ENCODE data around the gene STUB1. TPM values are rescaled to one million over a fixed set of nuclear protein-coding genes. Genes with fewer than 3 reads are reported as not detected.

The STUB1 gene
- total and polyA plus RNA-seq, 2 donors (not counting 1 experiment from before 2014, with no cell fraction given) = 94.3 to 116 TPM

DNA sequence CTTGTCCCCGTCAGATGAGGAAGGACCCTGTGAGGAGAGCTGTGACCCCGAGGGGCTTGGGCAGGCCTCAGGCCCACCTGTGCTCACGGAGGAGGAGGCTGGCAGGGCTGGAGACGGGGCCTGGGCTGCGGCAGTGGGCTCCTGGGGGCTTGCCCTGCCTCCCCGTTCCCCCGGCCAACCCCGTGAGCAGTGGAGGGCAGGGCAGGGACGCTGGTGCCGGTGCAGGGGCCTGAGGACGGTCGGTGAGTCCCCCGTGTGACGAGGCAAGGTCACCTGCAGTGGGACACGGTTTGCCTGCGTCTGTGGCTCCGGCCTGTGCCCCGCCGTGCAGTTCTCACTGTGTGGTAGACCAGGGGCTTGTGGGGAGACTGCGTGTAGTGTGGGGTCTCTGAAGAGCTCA lies 20.6 kb upstream of the STUB1 start:
- Histone ChIP-seq H3K9me3 (ENCODE audit: control extremely low read depth in 1 of 3, control insufficient read depth in 2 of 3, insufficient read depth in 1 of 3, low read length in 2 of 3) (no peaks in the 10 kb centered on the region), H3K27me3 (replicated peaks in 1 of 4; ENCODE audit: control extremely low read depth in 1 of 4, control insufficient read depth in 3 of 4, insufficient read depth in 4 of 4, low read length in 3 of 4) (no peaks in the 10 kb centered on the region), H4K20me1 (ENCODE audit: control insufficient read depth, insufficient read depth, low read length, poor library complexity, severe bottlenecking) (no peaks in the 10 kb centered on the region), H3K79me2 (ENCODE audit: control insufficient read depth, insufficient read depth, low read length) (no peaks in the 10 kb centered on the region), H3K4me2 (replicated peaks; ENCODE audit: low read depth, low read length, poor library complexity, severe bottlenecking) (no peak overlapping the region), H2AFZ (ENCODE audit: insufficient read depth, low read depth, low read length, poor library complexity, severe bottlenecking) (no peak overlapping the region), H3K4me3 (ENCODE audit: control extremely low read depth in 1 of 5, extremely low read depth in 1 of 5, insufficient read depth in 1 of 5, low read depth in 2 of 5, low read length in 4 of 5) (no peak overlapping the region), H3K4me1 (ENCODE audit: control insufficient read depth in 2 of 2, insufficient read depth in 2 of 2, low read length in 2 of 2) (peaks cover 10 to 17% of the 10 kb centered on the region in 2 donors), H3K9ac (ENCODE audit: low read length) (no peak overlapping the region), H3K36me3 (replicated peaks in 1 of 2; ENCODE audit: control extremely low read depth in 1 of 2, control insufficient read depth in 1 of 2, extremely low read depth in 1 of 2, insufficient read depth in 2 of 2, low read length in 1 of 2) (no peaks in the 10 kb centered on the region), H3K27ac (ENCODE audit: low read length in 2 of 2) (no peak overlapping the region)
- no peak for DNase-seq
- TF ChIP-seq, protein P1, sequence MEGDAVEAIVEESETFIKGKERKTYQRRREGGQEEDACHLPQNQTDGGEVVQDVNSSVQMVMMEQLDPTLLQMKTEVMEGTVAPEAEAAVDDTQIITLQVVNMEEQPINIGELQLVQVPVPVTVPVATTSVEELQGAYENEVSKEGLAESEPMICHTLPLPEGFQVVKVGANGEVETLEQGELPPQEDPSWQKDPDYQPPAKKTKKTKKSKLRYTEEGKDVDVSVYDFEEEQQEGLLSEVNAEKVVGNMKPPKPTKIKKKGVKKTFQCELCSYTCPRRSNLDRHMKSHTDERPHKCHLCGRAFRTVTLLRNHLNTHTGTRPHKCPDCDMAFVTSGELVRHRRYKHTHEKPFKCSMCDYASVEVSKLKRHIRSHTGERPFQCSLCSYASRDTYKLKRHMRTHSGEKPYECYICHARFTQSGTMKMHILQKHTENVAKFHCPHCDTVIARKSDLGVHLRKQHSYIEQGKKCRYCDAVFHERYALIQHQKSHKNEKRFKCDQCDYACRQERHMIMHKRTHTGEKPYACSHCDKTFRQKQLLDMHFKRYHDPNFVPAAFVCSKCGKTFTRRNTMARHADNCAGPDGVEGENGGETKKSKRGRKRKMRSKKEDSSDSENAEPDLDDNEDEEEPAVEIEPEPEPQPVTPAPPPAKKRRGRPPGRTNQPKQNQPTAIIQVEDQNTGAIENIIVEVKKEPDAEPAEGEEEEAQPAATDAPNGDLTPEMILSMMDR (IDR thresholded peaks at IDR 0.05) = no peak
- no peak for TF ChIP-seq EZH2 (IDR thresholded peaks at IDR 0.05; ENCODE audit: borderline replicate concordance, insufficient read depth, low read depth, low read length, poor library complexity, severe bottlenecking)
- ChIA-PET CTCF (interaction anchor here (0.7 to 1.4 kb wide), 2 partner anchors 23 to 80 kb away, joined by 4 to 6 read pairs; partner anchors contain the start of gene METTL26), POLR2A (interaction anchor here (1.7 kb wide), 1 partner anchor 10 kb away, joined by 6 read pairs; the partner anchor contains the start of gene WDR90)
- H3K4me3 Mint-ChIP-seq = no peak overlapping the region
- no peak overlapping the region for H3K27ac Mint-ChIP-seq
- peaks cover 10% of the 10 kb centered on the region for H3K4me1 Mint-ChIP-seq
- no peak for ATAC-seq (ENCODE audit: low read depth)
- intact Hi-C loops (cut with micrococcal nuclease) = loop anchor here (1.0 to 2.0 kb wide), 4 partner anchors 10 to 80 kb away; partner anchors contain the start of genes JMJD8 and WDR90
- H3K9me3 Mint-ChIP-seq (ENCODE audit: insufficient read depth) = no peaks in the 10 kb centered on the region
- H3K27me3 Mint-ChIP-seq = no peaks in the 10 kb centered on the region
- WGBS (ENCODE audit: insufficient coverage) = 90% methylated on average over 19 of the region's 20 CpGs

- peak overlapping the region; percentile 50 for H3K4me3 Mint-ChIP-seq
- DNase-seq (no peak), ATAC-seq (ENCODE audit: low read depth) (no peak)
- H3K4me2 ChIP-seq (replicated peaks; ENCODE audit: low read depth, low read length, poor library complexity, severe bottlenecking) = peak overlapping the region; percentile 72
- peaks cover 10 to 17% of the 10 kb centered on the region in 2 donors for H3K4me1 ChIP-seq (ENCODE audit: control insufficient read depth in 2 of 2, insufficient read depth in 2 of 2, low read length in 2 of 2)
- no peaks in the 10 kb centered on the region for H3K9me3 Mint-ChIP-seq (ENCODE audit: insufficient read depth)
- TF ChIP-seq EZH2 (IDR thresholded peaks at IDR 0.05; ENCODE audit: borderline replicate concordance, insufficient read depth, low read depth, low read length, poor library complexity, severe bottlenecking) = no peak
- TF ChIP-seq, protein P1 (IDR thresholded peaks at IDR 0.05) = no peak
- no peaks in the 10 kb centered on the region for H3K36me3 ChIP-seq (replicated peaks in 1 of 2; ENCODE audit: control extremely low read depth in 1 of 2, control insufficient read depth in 1 of 2, extremely low read depth in 1 of 2, insufficient read depth in 2 of 2, low read length in 1 of 2)
- H4K20me1 ChIP-seq (ENCODE audit: control insufficient read depth, insufficient read depth, low read length, poor library complexity, severe bottlenecking) = no peaks in the 10 kb centered on the region
- peak overlapping the region; percentile 56 for H3K27ac Mint-ChIP-seq
- H3K4me3 ChIP-seq (ENCODE audit: control extremely low read depth in 1 of 5, extremely low read depth in 1 of 5, insufficient read depth in 1 of 5, low read depth in 2 of 5, low read length in 4 of 5) = no peak overlapping the region
- H3K27me3 Mint-ChIP-seq = no peaks in the 10 kb centered on the region
- peak overlapping the region in 1 of 2 donors; percentile 43 for H3K27ac ChIP-seq (ENCODE audit: low read length in 2 of 2)
- 64% methylated on average over 6 of the region's 6 CpGs for WGBS (ENCODE audit: insufficient coverage)
- H3K79me2 ChIP-seq (ENCODE audit: control insufficient read depth, insufficient read depth, low read length) = no peaks in the 10 kb centered on the region
- H2AFZ ChIP-seq (ENCODE audit: insufficient read depth, low read depth, low read length, poor library complexity, severe bottlenecking) = peak overlapping the region; percentile 78
- CTCF ChIA-PET = interaction anchor here (0.7 to 1.4 kb wide), 2 partner anchors 24 to 81 kb away, joined by 4 to 6 read pairs; partner anchors contain the start of gene METTL26
- POLR2A ChIA-PET = interaction anchor here (1.0 to 1.7 kb wide), 2 partner anchors 11 to 276 kb away, joined by 5 to 6 read pairs; partner anchors contain the start of gene WDR90
- peaks cover 10% of the 10 kb centered on the region for H3K4me1 Mint-ChIP-seq
- H3K9ac ChIP-seq (ENCODE audit: low read length) = no peak overlapping the region
- intact Hi-C loops (cut with micrococcal nuclease) = loop anchor here (1.0 to 2.0 kb wide), 4 partner anchors 11 to 81 kb away; partner anchors contain the start of genes JMJD8 and WDR90
- H3K27me3 ChIP-seq (replicated peaks in 1 of 4; ENCODE audit: control extremely low read depth in 1 of 4, control insufficient read depth in 3 of 4, insufficient read depth in 4 of 4, low read length in 3 of 4) = no peaks in the 10 kb centered on the region
- H3K9me3 ChIP-seq (ENCODE audit: control extremely low read depth in 1 of 3, control insufficient read depth in 2 of 3, insufficient read depth in 1 of 3, low read length in 2 of 3) = no peaks in the 10 kb centered on the region
Observed at GRCh38 chr16:660132-660458, 20.1 kb upstream of the STUB1 start.

All from B cell (primary cell).